ENCODE data around the gene SPRR1B. TPM values are rescaled to one million over a fixed set of nuclear protein-coding genes. Genes with fewer than 3 reads are reported as not detected.
A peak's percentile ranks its signal among the peaks of the same experiment; 100 is the strongest.

SPRR1B gene
- total and polyA plus RNA-seq, 9 of the 15 experiments (the other 6 are each of a cell fraction or from before 2014, with no cell fraction given) = not detected

DNA sequence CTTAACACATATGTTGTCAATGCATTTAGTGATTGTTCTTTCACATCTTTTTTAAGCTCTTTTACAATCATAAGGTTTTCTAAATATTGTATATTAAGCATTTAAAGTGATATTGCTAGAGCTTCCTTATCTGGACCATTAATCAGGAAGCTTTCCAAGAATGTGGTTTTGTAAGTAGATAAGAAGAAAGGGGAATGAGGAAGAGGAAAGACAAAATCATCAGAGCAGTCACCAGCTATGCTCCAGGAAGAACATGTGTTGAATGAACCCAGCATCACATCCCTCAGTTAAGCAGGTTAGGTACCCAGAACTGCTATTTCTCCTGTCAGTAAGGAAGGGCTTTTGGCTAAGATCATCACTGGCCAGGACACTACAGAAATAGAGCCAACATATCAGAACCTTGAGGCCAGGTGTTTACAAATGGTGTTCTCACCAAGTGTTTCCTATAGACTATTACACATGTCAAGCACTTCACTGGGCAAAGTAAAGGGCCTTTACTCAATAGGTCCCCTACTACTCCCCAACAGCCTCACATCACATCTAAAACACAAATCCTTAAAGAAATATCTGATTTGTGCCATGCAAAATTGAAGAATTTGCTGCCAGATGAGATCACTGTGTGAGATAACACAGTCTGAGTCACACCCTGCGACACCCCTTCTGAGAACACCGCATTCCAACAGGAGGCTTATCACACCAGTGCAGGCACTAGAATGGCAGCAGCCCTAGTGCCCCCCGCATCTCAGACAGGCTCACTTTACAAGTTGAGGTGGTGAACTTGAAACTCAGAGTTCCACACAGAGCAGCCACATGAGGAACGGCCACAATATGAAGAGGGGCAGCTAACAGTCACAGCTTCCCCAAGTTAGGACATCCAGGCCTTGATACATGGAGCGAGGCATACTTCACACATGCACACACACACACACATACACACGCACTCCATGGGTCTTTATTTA is 28.1 kb downstream of the SPRR1B start (continued):
- TF ChIP-seq, protein P1, sequence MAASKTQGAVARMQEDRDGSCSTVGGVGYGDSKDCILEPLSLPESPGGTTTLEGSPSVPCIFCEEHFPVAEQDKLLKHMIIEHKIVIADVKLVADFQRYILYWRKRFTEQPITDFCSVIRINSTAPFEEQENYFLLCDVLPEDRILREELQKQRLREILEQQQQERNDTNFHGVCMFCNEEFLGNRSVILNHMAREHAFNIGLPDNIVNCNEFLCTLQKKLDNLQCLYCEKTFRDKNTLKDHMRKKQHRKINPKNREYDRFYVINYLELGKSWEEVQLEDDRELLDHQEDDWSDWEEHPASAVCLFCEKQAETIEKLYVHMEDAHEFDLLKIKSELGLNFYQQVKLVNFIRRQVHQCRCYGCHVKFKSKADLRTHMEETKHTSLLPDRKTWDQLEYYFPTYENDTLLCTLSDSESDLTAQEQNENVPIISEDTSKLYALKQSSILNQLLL (CRISPR knock-in tag; IDR thresholded peaks at IDR 0.05; ENCODE audit: borderline replicate concordance) = no peak
- TF ChIP-seq ZNF224 (CRISPR knock-in tag; IDR thresholded peaks at IDR 0.05) (no peak), EP400 (IDR thresholded peaks at IDR 0.05) (peak; percentile 12; the same call in 1 of the 2 replicates), ZBTB17 (CRISPR knock-in tag; IDR thresholded peaks at IDR 0.05) (no peak), ZNF311 (CRISPR knock-in tag; IDR thresholded peaks at IDR 0.05) (no peak), SMARCE1 (IDR thresholded peaks at IDR 0.05) (peak; percentile 99), L3MBTL2 (IDR thresholded peaks at IDR 0.05) (peak; percentile 37; the same call in 1 of the 2 replicates), HDGF (IDR thresholded peaks at IDR 0.05) (no peak), SMC3 (conservative IDR thresholded peaks at IDR 0.05; ENCODE audit: insufficient read depth, low read depth, low read length) (no peak), SRSF1 (IDR thresholded peaks at IDR 0.05; ENCODE audit: low read depth, low read length) (no peak), SRSF7 (optimal IDR thresholded peaks at IDR 0.05; ENCODE audit: low read depth, low read length) (no peak), U2AF2 (optimal IDR thresholded peaks at IDR 0.05; ENCODE audit: low read depth, low read length) (no peak), BDP1 (IDR thresholded peaks at IDR 0.05; ENCODE audit: insufficient read depth, insufficient read length) (no peak), ZNF232 (CRISPR knock-in tag; IDR thresholded peaks at IDR 0.05) (no peak), ZFP30 (CRISPR knock-in tag; IDR thresholded peaks at IDR 0.05; ENCODE audit: borderline replicate concordance) (no peak), GTF2E2 (tag; IDR thresholded peaks at IDR 0.05) (no peak), XRCC3 (IDR thresholded peaks at IDR 0.05) (no peak), ZNF444 (CRISPR knock-in tag; IDR thresholded peaks at IDR 0.05) (no peak)
- TF ChIP-seq, protein P2, sequence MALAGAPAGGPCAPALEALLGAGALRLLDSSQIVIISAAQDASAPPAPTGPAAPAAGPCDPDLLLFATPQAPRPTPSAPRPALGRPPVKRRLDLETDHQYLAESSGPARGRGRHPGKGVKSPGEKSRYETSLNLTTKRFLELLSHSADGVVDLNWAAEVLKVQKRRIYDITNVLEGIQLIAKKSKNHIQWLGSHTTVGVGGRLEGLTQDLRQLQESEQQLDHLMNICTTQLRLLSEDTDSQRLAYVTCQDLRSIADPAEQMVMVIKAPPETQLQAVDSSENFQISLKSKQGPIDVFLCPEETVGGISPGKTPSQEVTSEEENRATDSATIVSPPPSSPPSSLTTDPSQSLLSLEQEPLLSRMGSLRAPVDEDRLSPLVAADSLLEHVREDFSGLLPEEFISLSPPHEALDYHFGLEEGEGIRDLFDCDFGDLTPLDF (CRISPR knock-in tag; IDR thresholded peaks at IDR 0.05) = no peak
- TF ChIP-seq, protein P3, sequence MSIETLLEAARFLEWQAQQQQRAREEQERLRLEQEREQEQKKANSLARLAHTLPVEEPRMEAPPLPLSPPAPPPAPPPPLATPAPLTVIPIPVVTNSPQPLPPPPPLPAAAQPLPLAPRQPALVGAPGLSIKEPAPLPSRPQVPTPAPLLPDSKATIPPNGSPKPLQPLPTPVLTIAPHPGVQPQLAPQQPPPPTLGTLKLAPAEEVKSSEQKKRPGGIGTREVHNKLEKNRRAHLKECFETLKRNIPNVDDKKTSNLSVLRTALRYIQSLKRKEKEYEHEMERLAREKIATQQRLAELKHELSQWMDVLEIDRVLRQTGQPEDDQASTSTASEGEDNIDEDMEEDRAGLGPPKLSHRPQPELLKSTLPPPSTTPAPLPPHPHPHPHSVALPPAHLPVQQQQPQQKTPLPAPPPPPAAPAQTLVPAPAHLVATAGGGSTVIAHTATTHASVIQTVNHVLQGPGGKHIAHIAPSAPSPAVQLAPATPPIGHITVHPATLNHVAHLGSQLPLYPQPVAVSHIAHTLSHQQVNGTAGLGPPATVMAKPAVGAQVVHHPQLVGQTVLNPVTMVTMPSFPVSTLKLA (conservative IDR thresholded peaks at IDR 0.05) = peak in 1 of 2 experiments; percentile 48; a peak in 1 of 4 replicates
- TF ChIP-seq, protein P4, sequence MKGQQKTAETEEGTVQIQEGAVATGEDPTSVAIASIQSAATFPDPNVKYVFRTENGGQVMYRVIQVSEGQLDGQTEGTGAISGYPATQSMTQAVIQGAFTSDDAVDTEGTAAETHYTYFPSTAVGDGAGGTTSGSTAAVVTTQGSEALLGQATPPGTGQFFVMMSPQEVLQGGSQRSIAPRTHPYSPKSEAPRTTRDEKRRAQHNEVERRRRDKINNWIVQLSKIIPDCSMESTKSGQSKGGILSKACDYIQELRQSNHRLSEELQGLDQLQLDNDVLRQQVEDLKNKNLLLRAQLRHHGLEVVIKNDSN (CRISPR knock-in tag; IDR thresholded peaks at IDR 0.05) = no peak
